Head of caudate nucleus (tissue), 42 donors: ENCODE data around the gene SRGAP2B.
"Not testable (repeated sequence)": the region's sequence is repeated elsewhere in the genome, so short reads cannot be mapped to it uniquely, and the experiment has no call there.

ENCODE experiments used
- DNase-seq, 42 donors: peaks; one replicate each; pipeline versions ENCODE4 v3.0.0 to v3.0.0-alpha.2; 2020 to 2021; ENCODE audit warnings: mixed read lengths in 7 of 42
- intact Hi-C: fragments of 100-400 bp; cut with DNase I; formaldehyde crosslinking; loops from one replicate; pipeline ENCODE4 v1.15.0; 2022

The SRGAP2B gene

GRCh38 chr1:144858607-144859006 lies 236.5 kb downstream of the SRGAP2B start:
- intact Hi-C loops = not testable (repeated sequence)
- DNase-seq = peak in 9 of 42 donors; percentile 0 to 17 (median 3)
